ENCODE results near the gene CTSS.

CTSS gene

DNA sequence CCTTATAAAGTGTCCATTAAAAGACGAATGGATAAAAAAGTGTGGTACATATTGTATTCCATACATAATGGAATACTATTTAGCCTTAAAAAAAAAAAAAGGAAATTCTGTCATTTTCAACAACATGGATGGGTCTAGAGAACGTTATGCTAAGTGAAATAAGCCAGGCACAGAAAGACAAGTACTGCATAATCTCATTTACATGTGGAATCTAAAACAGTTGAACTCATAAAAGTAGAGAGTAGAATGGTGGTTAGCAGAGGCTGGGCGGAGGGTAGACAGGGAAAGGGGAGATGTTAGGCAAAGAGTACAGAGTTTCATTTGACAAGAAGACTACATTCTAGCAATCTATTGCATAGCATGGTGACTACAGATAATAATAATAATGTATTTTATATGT, 2.6 kb downstream of the CTSS start:
- DNase-seq (ENCODE audit: low read depth): no peak
- no peak overlapping the region for H3K4me3 ChIP-seq (ENCODE audit: low read depth, low read length)
- TF ChIP-seq, protein P1, sequence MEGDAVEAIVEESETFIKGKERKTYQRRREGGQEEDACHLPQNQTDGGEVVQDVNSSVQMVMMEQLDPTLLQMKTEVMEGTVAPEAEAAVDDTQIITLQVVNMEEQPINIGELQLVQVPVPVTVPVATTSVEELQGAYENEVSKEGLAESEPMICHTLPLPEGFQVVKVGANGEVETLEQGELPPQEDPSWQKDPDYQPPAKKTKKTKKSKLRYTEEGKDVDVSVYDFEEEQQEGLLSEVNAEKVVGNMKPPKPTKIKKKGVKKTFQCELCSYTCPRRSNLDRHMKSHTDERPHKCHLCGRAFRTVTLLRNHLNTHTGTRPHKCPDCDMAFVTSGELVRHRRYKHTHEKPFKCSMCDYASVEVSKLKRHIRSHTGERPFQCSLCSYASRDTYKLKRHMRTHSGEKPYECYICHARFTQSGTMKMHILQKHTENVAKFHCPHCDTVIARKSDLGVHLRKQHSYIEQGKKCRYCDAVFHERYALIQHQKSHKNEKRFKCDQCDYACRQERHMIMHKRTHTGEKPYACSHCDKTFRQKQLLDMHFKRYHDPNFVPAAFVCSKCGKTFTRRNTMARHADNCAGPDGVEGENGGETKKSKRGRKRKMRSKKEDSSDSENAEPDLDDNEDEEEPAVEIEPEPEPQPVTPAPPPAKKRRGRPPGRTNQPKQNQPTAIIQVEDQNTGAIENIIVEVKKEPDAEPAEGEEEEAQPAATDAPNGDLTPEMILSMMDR (conservative IDR thresholded peaks at IDR 0.05; ENCODE audit: low read depth, low read length): no peak

DNA sequence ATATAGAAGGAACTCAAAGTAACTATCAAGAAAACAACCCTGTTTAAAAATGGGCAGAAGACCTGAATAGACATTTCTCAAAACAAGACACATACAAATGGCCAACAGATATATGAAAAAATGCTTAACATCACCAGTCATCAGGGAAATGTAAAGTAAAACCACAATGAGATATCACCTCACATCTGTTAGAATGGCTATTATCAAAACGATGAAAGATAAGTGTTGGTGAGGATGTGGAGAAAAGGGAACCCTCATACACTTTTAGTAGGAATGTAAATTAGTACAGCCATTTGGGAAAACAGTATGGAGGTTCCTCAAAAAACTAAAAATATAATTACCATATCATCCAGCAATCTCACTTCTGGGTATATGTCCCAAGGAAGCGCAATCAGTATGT, 3.0 kb downstream of the CTSS start:
- H3K4me3 ChIP-seq (ENCODE audit: low read depth, low read length): no peak overlapping the region
- TF ChIP-seq, protein P1 (conservative IDR thresholded peaks at IDR 0.05; ENCODE audit: low read depth, low read length): no peak
- DNase-seq (ENCODE audit: low read depth): no peak

DNA sequence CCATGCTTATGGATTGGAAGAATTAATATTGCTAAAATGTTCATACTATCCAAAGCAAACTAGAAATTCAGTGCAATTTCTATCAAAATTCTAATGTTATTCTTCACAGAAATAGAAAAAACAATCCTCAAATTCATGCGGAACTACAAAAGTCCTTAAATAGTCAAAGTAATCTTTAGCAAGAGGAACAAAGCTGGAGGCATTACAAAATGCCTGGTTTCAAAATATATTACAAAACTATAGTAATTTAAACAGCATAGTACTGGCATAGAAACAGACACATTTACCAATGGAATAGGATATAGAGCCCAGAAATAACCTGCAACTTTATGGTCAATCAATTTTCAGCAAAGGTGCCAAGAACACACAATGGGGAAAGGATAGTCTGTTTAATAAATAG, 3.8 kb downstream of the CTSS start:
- DNase-seq (ENCODE audit: low read depth): no peak
- TF ChIP-seq, protein P1 (conservative IDR thresholded peaks at IDR 0.05; ENCODE audit: low read depth, low read length): no peak
- H3K4me3 ChIP-seq (ENCODE audit: low read depth, low read length): no peak overlapping the region

DNA sequence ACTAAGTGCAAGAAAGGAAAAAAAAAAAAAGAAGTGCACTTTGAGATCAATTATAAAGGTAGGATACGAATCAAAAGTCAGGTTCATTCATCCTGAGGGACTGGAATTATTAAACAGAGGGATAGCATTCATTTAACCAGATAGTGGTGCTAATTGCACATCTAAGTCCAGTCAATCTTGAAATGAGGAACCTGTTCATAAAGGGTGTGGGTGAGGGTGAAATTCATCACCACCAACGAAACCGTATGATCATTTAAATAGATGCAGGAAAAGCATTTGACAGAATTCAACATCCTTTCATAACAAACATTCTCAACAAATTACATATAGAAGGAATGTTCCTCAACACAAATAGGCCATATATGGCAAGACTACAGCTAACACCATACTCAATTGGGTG, 5.6 kb downstream of the CTSS start:
- DNase-seq (ENCODE audit: low read depth): no peak
- TF ChIP-seq, protein P1 (conservative IDR thresholded peaks at IDR 0.05; ENCODE audit: low read depth, low read length): no peak
- no peak overlapping the region for H3K4me3 ChIP-seq (ENCODE audit: low read depth, low read length)

DNA sequence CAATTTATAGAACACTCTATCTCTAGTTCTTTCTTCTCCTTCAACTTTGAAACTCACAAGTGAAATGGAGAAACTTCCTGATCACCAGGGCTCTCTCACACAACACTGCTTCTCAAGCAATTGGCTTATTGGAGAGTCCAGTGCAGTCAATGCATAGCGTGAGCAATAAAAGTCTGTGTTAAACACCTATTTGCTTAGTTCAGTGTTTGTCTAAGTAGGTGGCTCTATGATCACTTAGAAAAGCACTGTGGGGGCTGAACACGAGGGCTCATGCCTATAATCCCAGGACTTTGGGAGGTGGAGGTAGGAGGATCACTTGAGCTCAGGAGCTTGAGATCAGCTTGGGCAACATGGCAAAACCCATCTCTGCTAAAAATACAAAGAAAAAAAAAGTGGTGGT, 12.2 kb downstream of the CTSS start:
- no peak overlapping the region for H3K4me3 ChIP-seq (ENCODE audit: low read depth, low read length)
- DNase-seq (ENCODE audit: low read depth): no peak
- TF ChIP-seq, protein P1 (conservative IDR thresholded peaks at IDR 0.05; ENCODE audit: low read depth, low read length): no peak

DNA sequence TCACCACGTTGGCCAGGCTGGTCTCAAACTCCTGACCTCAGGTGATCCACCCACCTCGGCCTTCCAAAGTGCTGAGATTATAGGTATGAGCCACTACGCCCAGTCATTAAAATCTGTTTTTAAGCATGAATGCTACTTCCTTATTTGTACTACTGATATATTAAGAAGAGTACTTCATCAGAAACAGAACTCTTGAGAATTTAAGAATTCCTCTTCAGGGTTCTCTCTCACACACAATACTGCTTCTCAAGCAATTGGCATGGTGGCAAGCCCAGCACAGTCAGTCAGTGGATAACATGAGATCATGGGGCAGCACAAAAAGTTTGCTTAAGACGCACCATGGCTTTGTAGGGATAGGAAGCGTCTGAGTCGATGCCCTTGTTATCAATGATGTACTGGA, 14.1 kb downstream of the CTSS start:
- no peak overlapping the region for H3K4me3 ChIP-seq (ENCODE audit: low read depth, low read length)
- no peak for DNase-seq (ENCODE audit: low read depth)
- TF ChIP-seq, protein P1 (conservative IDR thresholded peaks at IDR 0.05; ENCODE audit: low read depth, low read length): no peak

DNA sequence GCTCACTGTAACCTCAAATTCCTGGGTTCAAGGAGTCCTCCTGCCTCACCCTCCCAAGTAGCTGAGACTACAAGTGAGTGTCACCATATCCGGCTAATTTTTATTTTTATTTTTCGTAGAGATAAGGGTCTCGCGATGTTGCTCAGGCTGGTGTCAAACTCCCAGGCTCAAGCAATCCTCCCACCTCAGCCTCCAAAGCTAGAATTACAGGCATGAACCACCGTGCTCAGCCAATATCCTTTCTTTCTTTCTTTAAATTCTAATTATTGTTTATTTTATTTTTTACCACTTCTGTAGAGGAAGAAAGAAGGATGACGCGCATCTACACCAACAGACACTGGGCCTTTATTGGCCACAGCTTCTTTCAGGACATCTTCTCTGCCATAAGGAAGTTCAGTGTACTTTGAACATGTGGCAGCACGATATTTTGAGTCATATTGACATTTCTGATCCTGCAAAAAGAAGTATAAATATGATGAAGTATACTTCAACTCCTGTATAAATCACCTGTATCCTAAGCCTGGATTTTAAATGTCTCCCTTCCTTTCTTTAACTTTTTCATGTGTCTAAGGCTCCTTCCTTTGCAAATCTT, 15.8 kb downstream of the CTSS start:
- no peak overlapping the region for H3K4me3 ChIP-seq (ENCODE audit: low read depth, low read length)
- DNase-seq (ENCODE audit: low read depth): no peak
- TF ChIP-seq, protein P1 (conservative IDR thresholded peaks at IDR 0.05; ENCODE audit: low read depth, low read length): no peak

Measured in choroid plexus epithelial cell (primary cell).